IMR-90 (cell line): ENCODE results near the gene HOXA10. TPM values are rescaled to one million over a fixed set of nuclear protein-coding genes. Genes with fewer than 3 reads are reported as not detected.

ENCODE experiments used
- ATAC-seq: fragments of 200-7000 bp; cut with Tn5 transposase; 2 replicates; pipeline ENCODE4 v1.9.1; 2020; ENCODE audit warnings: low read depth, mild to moderate bottlenecking, moderate library complexity
- BruUV-seq: library from RNA; stranded (reverse); fragments of 400-500 nt; replicated peaks from 2 replicates; lab custom pipeline; 2021; lab: Mats Ljungman, UMichigan
- CTCF ChIA-PET: fragments of 300-600 bp; formaldehyde crosslinking; extraction: SDS; loops from one replicate; lab custom pipeline; 2021; ENCODE audit warnings: antibody characterized with exemption; lab: Yijun Ruan, JAX
- POLR2A ChIA-PET: fragments of 300-600 bp; sonication (Branson Sonifier 250); formaldehyde crosslinking; loops from one replicate; lab custom pipeline; 2022; ENCODE audit warnings: antibody characterized with exemption; ENCODE audit not compliant: unreplicated experiment; lab: Charles Lee
- DNase-seq: peaks from one replicate; pipeline ENCODE4 v3.0.0; 2013
- H2AFZ ChIP-seq: replicated peaks from 2 replicates; pipeline ENCODE3; 2013; ENCODE audit warnings: low read length, mild to moderate bottlenecking; ENCODE audit not compliant: poor library complexity
- H2AK5ac ChIP-seq: 2 replicates; pipeline ENCODE4 v1.6.1; 2013; ENCODE audit warnings: low read depth, low read length, inconsistent platforms
- H2AK9ac ChIP-seq: replicated peaks from 2 replicates; pipeline ENCODE3; 2013; ENCODE audit warnings: mild to moderate bottlenecking, low read depth, low read length, moderate library complexity; ENCODE audit not compliant: poor library complexity
- H2BK120ac ChIP-seq: 2 replicates; pipeline ENCODE4 v1.6.1; 2013; ENCODE audit warnings: low read depth, low read length, inconsistent platforms
- H2BK15ac ChIP-seq: 3 replicates; pipeline ENCODE4 v1.6.1; 2013; ENCODE audit warnings: low read depth, low read length, inconsistent platforms
- H2BK20ac ChIP-seq: 2 replicates; pipeline ENCODE4 v1.6.1; 2013; ENCODE audit warnings: low read depth, mild to moderate bottlenecking, inconsistent platforms, low read length, moderate library complexity
- H2BK5ac ChIP-seq: 2 replicates; pipeline ENCODE4 v1.6.1; 2013; ENCODE audit warnings: mild to moderate bottlenecking, low read depth, low read length, inconsistent platforms; ENCODE audit not compliant: poor library complexity, severe bottlenecking
- H3K14ac ChIP-seq: replicated peaks from 2 replicates; pipeline ENCODE4 v1.6.1; 2013; ENCODE audit warnings: low read depth, low read length, inconsistent platforms
- H3K18ac ChIP-seq: 2 replicates; pipeline ENCODE4 v1.6.1; 2013; ENCODE audit warnings: low read depth, low read length, control low read depth
- H3K23ac ChIP-seq: 2 replicates; pipeline ENCODE4 v1.6.1; 2013; ENCODE audit warnings: low read depth, low read length, inconsistent platforms
- H3K27ac ChIP-seq: 2 replicates; pipeline ENCODE4 v1.5.1; 2013; ENCODE audit warnings: mild to moderate bottlenecking, control low read depth, low read length; ENCODE audit not compliant: insufficient read depth
- H3K27me3 ChIP-seq: 2 replicates; pipeline ENCODE4 v1.6.1; 2013; ENCODE audit warnings: low read length; ENCODE audit not compliant: control insufficient read depth, insufficient read depth
- H3K36me3 ChIP-seq: 2 replicates; pipeline ENCODE4 v1.6.1; 2013; ENCODE audit warnings: low read length, mixed read lengths; ENCODE audit not compliant: control insufficient read depth, insufficient read depth
- H3K4ac ChIP-seq: 2 replicates; pipeline ENCODE4 v1.6.1; 2013; ENCODE audit warnings: low read depth, low read length, inconsistent platforms
- H3K4me1 ChIP-seq: 2 replicates; pipeline ENCODE4 v1.6.1; 2013; ENCODE audit warnings: low read length, mixed read lengths; ENCODE audit not compliant: control insufficient read depth, insufficient read depth
- H3K4me2 ChIP-seq: 2 replicates; pipeline ENCODE4 v1.6.1; 2013; ENCODE audit warnings: low read depth, mild to moderate bottlenecking, control low read depth, low read length, moderate library complexity
- H3K4me3 ChIP-seq: 2 replicates; pipeline ENCODE4 v1.5.1; 2013; ENCODE audit warnings: low read depth, mild to moderate bottlenecking, control low read depth, low read length, moderate library complexity; ENCODE audit not compliant: insufficient read depth
- H3K56ac ChIP-seq: 2 replicates; pipeline ENCODE4 v1.6.1; 2013; ENCODE audit warnings: low read length, inconsistent platforms; ENCODE audit not compliant: insufficient read depth; ENCODE audit errors: extremely low read depth
- H3K79me1 ChIP-seq, 2 experiments: 2 replicates each; pipeline ENCODE4 v1.6.1; 2013; ENCODE audit warnings: low read length in 2 of 2, inconsistent platforms in 1 of 2, low read depth in 1 of 2
- H3K9ac ChIP-seq: 2 replicates; pipeline ENCODE4 v1.6.1; 2013; ENCODE audit warnings: low read depth, low read length, control low read depth
- H3K9me1 ChIP-seq: 2 replicates; pipeline ENCODE4 v1.6.1; 2013; ENCODE audit warnings: low read length, inconsistent platforms; ENCODE audit not compliant: insufficient read depth
- H3K9me3 ChIP-seq: 2 replicates; pipeline ENCODE4 v1.6.1; 2013; ENCODE audit warnings: low read length; ENCODE audit not compliant: control insufficient read depth, insufficient read depth
- H4K20me1 ChIP-seq: 2 replicates; pipeline ENCODE4 v1.6.1; 2013; ENCODE audit warnings: low read length, inconsistent platforms; ENCODE audit not compliant: insufficient read depth
- H4K5ac ChIP-seq: 2 replicates; pipeline ENCODE4 v1.6.1; 2013; ENCODE audit warnings: mild to moderate bottlenecking, low read depth, low read length, control low read depth
- H4K8ac ChIP-seq, 2 experiments: 2 replicates each; pipeline ENCODE4 v1.6.1; 2013; ENCODE audit warnings: low read depth in 2 of 2, low read length in 2 of 2, control low read depth in 1 of 2, inconsistent platforms in 1 of 2
- H4K91ac ChIP-seq: 2 replicates; pipeline ENCODE4 v1.6.1; 2013; ENCODE audit warnings: low read depth, low read length, inconsistent platforms; ENCODE audit not compliant: insufficient read depth
- CEBPB ChIP-seq: IDR thresholded peaks from 2 replicates; pipeline ENCODE4 v1.6.1; 2012; ENCODE audit warnings: low read depth, low read length, improper control_type of control experiment
- CHD1 ChIP-seq: IDR thresholded peaks from 2 replicates; pipeline ENCODE4 v1.6.1; 2012; ENCODE audit warnings: low read depth, low read length, improper control_type of control experiment
- CTCF ChIP-seq: conservative IDR thresholded peaks from 2 replicates; pipeline ENCODE4 v1.5.1; 2012; ENCODE audit warnings: mild to moderate bottlenecking, low read depth, low read length, improper control_type of control experiment
- MAZ ChIP-seq: IDR thresholded peaks from 2 replicates; pipeline ENCODE4 v1.6.1; 2012; ENCODE audit warnings: low read depth, mild to moderate bottlenecking, low read length, improper control_type of control experiment, moderate library complexity, borderline replicate concordance
- MXI1 ChIP-seq: IDR thresholded peaks from 2 replicates; pipeline ENCODE4 v1.6.1; 2012; ENCODE audit warnings: low read depth, mild to moderate bottlenecking, low read length, moderate library complexity, borderline replicate concordance
- POLR2A ChIP-seq: IDR thresholded peaks from 2 replicates; pipeline ENCODE4 v1.6.1; 2012; ENCODE audit warnings: mild to moderate bottlenecking, low read depth, low read length
- RAD21 ChIP-seq: IDR thresholded peaks from 2 replicates; pipeline ENCODE4 v1.6.1; 2012; ENCODE audit warnings: low read length, improper control_type of control experiment
- SMC3 ChIP-seq: fragments of 150-350 bp; IDR thresholded peaks from 2 replicates; pipeline ENCODE4 v1.6.1; 2016; ENCODE audit warnings: low read depth, mild to moderate bottlenecking, antibody characterized with exemption, low read length, moderate library complexity
- USF2 ChIP-seq: fragments of 150-350 bp; IDR thresholded peaks from 2 replicates; pipeline ENCODE4 v1.6.1; 2017; ENCODE audit warnings: mild to moderate bottlenecking, antibody characterized with exemption, low read length, low read depth
- WGBS, 2 experiments: methylation state at CpG; one replicate each; pipeline versions ENCODE4 v1.1.5 to v1.1.7; 2013; ENCODE audit warnings: missing lambda C conversion rate in 2 of 2; ENCODE audit not compliant: insufficient read length in 1 of 2; ENCODE audit errors: extremely low coverage in 2 of 2; 5-methylcytosine and 5-hydroxymethylcytosine counted together
- dilution Hi-C: fragments of 300-500 bp; cut with HindIII; formaldehyde crosslinking; loops from one replicate; pipeline ENCODE4 v1.14.3; 2018; ENCODE audit warnings: low sequenced_read_pairs; ENCODE audit not compliant: unreplicated experiment
- in situ Hi-C: fragments of 300-500 bp; cut with MboI; formaldehyde crosslinking; loops from 3 replicates; pipeline ENCODE4 v1.14.3; 2019; ENCODE audit warnings: low sequenced_read_pairs, inconsistent platforms, mixed read lengths
- intact Hi-C: fragments of 100-400 bp; cut with micrococcal nuclease; formaldehyde crosslinking; loops from 2 replicates; pipeline ENCODE4 v1.10.0; 2022
- polyA plus RNA-seq, 3 experiments: library from polyadenylated mRNA; depleted of rRNA; stranded (reverse); fragments of >200 nt; gene quantifications; 2 replicates each; pipeline ENCODE4 v1.2.3, GENCODE V29; 2012; ENCODE audit warnings: low replicate concordance in 1 of 3
- total RNA-seq: library from RNA; depleted of rRNA; stranded (reverse); fragments of >200 nt; gene quantifications from 2 replicates; pipeline ENCODE4 v1.2.3, GENCODE V29; 2012

The HOXA10 gene
- total and polyA plus RNA-seq, 2 of the 4 experiments (the other 2 are of a cell fraction): 0.10 to 0.18 TPM

GRCh38 chr7:27182861-27183681 lies 9.0 kb upstream of the HOXA10 start:
- POLR2A ChIA-PET: no interaction called here
- dilution Hi-C loops: no loop called here

More at GRCh38 chr7:27182861-27183681, 9.0 kb upstream of the HOXA10 start:
- no peak overlapping the region for H2AFZ ChIP-seq
- no peak overlapping the region for H2BK5ac ChIP-seq
- ATAC-seq (no peak), DNase-seq (no peak)
- in situ Hi-C loops (no loop called here), intact Hi-C loops (no loop called here)
- TF ChIP-seq CEBPB (no peak), MAZ (no peak), CTCF (no peak), CHD1 (no peak), MXI1 (no peak), USF2 (no peak), SMC3 (no peak), POLR2A (no peak), RAD21 (no peak)
- H2AK5ac ChIP-seq: no peak overlapping the region
- no peak overlapping the region for H2BK20ac ChIP-seq
- no peak overlapping the region for H2BK15ac ChIP-seq
- peaks cover 3% of the 10 kb centered on the region; the same call in 1 of the 2 replicates for H3K4me1 ChIP-seq
- H3K14ac ChIP-seq: no peak overlapping the region
- no peak overlapping the region for H4K8ac ChIP-seq
- no peak overlapping the region for H4K5ac ChIP-seq
- no peaks in the 10 kb centered on the region for H3K9me1 ChIP-seq
- H3K4ac ChIP-seq: no peak overlapping the region
- peaks cover 17% of the 10 kb centered on the region; the same call in 1 of the 2 replicates for H4K20me1 ChIP-seq
- no peak overlapping the region for H3K27ac ChIP-seq
- H3K4me2 ChIP-seq: no peak overlapping the region
- peaks cover 7% of the 10 kb centered on the region; the same call in 1 of the 2 replicates for H3K9me3 ChIP-seq
- H4K91ac ChIP-seq: no peak overlapping the region
- no peak overlapping the region for H3K9ac ChIP-seq
- H3K79me1 ChIP-seq: no peaks in the 10 kb centered on the region
- H3K36me3 ChIP-seq: no peaks in the 10 kb centered on the region
- no peak overlapping the region for H3K23ac ChIP-seq
- no peak overlapping the region for H3K56ac ChIP-seq
- WGBS, 2 experiments: 10% methylated on average over 13 of the region's 39 CpGs; no CpG with 5 or more reads in 1 of the 2 experiments
- no peak overlapping the region for H3K4me3 ChIP-seq
- H2BK120ac ChIP-seq: no peak overlapping the region
- CTCF ChIA-PET: interaction anchor here (1.3 kb wide), 1 partner anchor 22 kb away, joined by 3 read pairs; no protein-coding TSS in a partner anchor
- H3K18ac ChIP-seq: no peak overlapping the region
- no TSS peak for BruUV-seq
- peaks cover 87% of the 10 kb centered on the region for H3K27me3 ChIP-seq
- no peak overlapping the region for H2AK9ac ChIP-seq
